Mesothelial cell of epicardium (in vitro differentiated cells): ENCODE data around the gene RXRA. TPM values are rescaled to one million over a fixed set of nuclear protein-coding genes. Genes with fewer than 3 reads are reported as not detected.

Experiments
- DNase-seq, 2 experiments: peaks; one replicate each; pipeline ENCODE4 v3.0.0; 2021; ENCODE audit warnings: low spot score in 2 of 2; ENCODE audit not compliant: unreplicated experiment in 2 of 2
- H3K27ac Mint-ChIP-seq: 2 replicates; pipeline ENCODE4 v1.8.0; 2021; ENCODE audit warnings: mixed read lengths
- H3K27me3 Mint-ChIP-seq: 2 replicates; pipeline ENCODE4 v1.8.0; 2021; ENCODE audit warnings: low read depth, mixed read lengths
- H3K36me3 Mint-ChIP-seq: 2 replicates; pipeline ENCODE4 v1.8.0; 2021; ENCODE audit warnings: mixed read lengths
- H3K4me1 Mint-ChIP-seq: 2 replicates; pipeline ENCODE4 v1.8.0; 2021; ENCODE audit warnings: mixed read lengths
- H3K4me3 Mint-ChIP-seq: 2 replicates; pipeline ENCODE4 v1.8.0; 2021; ENCODE audit warnings: mild to moderate bottlenecking, moderate library complexity, mixed read lengths
- H3K9me3 Mint-ChIP-seq: 2 replicates; pipeline ENCODE4 v1.8.0; 2021; ENCODE audit warnings: mixed read lengths
- total RNA-seq: library from RNA; stranded (reverse); gene quantifications from 3 replicates; pipeline ENCODE4 v1.2.1, GENCODE V29; 2021
- TF ChIP-seq, protein P1 (sequence below): fragments of 200-600 bp; sonication (generic); IDR thresholded peaks from one replicate; pipeline ENCODE4 v1.5.0; 2021; ENCODE audit warnings: antibody characterized with exemption; ENCODE audit not compliant: unreplicated experiment

The RXRA gene
- total RNA-seq, 1 donor from 2014 or later: 45.0 TPM

GRCh38 chr9:134363450-134363849 lies 37.2 kb downstream of the RXRA start:
- Mint-ChIP-seq H3K27me3 (no peaks in the 10 kb centered on the region), H3K36me3 (no peaks in the 10 kb centered on the region), H3K9me3 (no peaks in the 10 kb centered on the region), H3K4me3 (no peak overlapping the region), H3K27ac (no peak overlapping the region), H3K4me1 (peaks cover 34% of the 10 kb centered on the region)
- DNase-seq: no peak
- TF ChIP-seq, protein P1, sequence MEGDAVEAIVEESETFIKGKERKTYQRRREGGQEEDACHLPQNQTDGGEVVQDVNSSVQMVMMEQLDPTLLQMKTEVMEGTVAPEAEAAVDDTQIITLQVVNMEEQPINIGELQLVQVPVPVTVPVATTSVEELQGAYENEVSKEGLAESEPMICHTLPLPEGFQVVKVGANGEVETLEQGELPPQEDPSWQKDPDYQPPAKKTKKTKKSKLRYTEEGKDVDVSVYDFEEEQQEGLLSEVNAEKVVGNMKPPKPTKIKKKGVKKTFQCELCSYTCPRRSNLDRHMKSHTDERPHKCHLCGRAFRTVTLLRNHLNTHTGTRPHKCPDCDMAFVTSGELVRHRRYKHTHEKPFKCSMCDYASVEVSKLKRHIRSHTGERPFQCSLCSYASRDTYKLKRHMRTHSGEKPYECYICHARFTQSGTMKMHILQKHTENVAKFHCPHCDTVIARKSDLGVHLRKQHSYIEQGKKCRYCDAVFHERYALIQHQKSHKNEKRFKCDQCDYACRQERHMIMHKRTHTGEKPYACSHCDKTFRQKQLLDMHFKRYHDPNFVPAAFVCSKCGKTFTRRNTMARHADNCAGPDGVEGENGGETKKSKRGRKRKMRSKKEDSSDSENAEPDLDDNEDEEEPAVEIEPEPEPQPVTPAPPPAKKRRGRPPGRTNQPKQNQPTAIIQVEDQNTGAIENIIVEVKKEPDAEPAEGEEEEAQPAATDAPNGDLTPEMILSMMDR: no peak

DNA sequence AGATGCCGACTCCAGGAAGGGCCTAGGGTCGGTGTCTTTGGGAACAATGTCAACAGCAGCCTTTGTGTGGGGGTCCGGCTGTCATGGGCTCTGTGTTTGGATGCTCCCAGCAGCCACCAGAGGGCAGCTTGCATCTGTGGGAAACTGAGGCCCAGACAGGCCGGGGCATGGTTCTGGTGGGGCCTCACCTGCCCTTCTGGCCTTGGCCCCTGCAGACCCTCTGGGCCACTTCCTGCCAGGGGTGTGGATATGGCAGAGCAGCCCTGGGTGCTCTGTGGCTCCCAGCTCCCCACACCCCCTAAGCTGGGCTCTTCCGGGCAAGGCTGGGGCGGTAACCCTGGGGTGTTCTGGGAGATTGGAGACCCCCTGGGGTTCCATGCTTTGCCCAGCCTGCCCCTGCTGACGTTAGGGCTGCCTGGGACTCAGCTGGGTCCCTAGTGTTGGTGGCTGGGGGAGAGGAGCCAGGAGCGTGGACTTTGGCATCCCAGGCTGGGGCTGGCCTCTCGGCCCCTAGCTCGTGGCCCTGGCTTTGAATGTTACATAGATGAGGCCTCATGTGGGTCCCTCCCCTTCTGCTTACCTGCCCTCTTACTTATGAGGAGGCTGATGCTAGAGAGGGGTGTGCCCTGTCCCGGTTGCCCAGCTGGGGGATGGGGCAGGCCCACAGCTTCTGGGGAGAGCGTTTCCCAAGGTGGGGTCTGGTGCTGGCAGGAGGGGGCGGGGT lies 38.3 kb downstream of the RXRA start:
- H3K4me3 Mint-ChIP-seq: no peak overlapping the region
- TF ChIP-seq, protein P1: no peak
- no peak overlapping the region for H3K27ac Mint-ChIP-seq
- H3K4me1 Mint-ChIP-seq: peaks cover 32% of the 10 kb centered on the region
- no peaks in the 10 kb centered on the region for H3K27me3 Mint-ChIP-seq
- DNase-seq: no peak
- H3K36me3 Mint-ChIP-seq: no peaks in the 10 kb centered on the region
- H3K9me3 Mint-ChIP-seq: no peaks in the 10 kb centered on the region

DNA sequence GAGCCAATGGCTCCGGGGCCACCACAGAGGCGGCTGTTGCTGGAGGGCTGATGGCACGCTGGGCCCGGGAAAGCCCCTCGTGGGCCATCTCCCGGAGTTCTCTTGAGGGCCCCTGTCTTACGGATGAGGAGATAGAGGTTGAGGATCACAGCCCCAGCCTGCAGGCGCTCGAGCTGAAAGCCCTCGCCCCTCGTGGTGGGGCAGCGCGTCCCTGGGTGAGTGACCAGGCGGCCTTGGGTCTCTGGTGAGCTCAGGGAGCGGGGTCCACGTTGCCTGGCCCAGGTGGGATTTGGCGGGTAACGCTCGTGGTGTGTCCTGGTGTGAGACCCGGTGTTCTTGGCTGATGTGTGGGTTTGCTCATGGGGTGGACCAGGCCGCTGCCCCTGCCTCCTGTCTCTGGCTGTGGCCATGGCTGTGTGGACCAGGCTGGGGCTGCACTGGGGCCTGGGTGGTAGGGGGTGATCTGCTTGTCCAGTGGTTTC lies 38.9 kb downstream of the RXRA start:
- DNase-seq: no peak
- Mint-ChIP-seq H3K27ac (peak overlapping the region; percentile 85), H3K9me3 (no peaks in the 10 kb centered on the region), H3K36me3 (no peaks in the 10 kb centered on the region), H3K4me1 (peaks cover 38% of the 10 kb centered on the region), H3K27me3 (no peaks in the 10 kb centered on the region), H3K4me3 (no peak overlapping the region)
- TF ChIP-seq, protein P1: no peak

- DNase-seq: no peak
- H3K27ac Mint-ChIP-seq: peak overlapping the region; percentile 85
These were observed 39.6 kb downstream of the RXRA start for GRCh38 chr9:134365791-134366222.

GRCh38 chr9:134366223-134367031 lies 40.2 kb downstream of the RXRA start:
- peak; percentile 60 to 74 for DNase-seq
- H3K4me3 Mint-ChIP-seq: no peak overlapping the region
- TF ChIP-seq, protein P1: no peak
- no peaks in the 10 kb centered on the region for H3K36me3 Mint-ChIP-seq
- H3K27ac Mint-ChIP-seq: peak overlapping the region; percentile 71
- peaks cover 42% of the 10 kb centered on the region for H3K4me1 Mint-ChIP-seq
- H3K9me3 Mint-ChIP-seq: no peaks in the 10 kb centered on the region
- H3K27me3 Mint-ChIP-seq: no peaks in the 10 kb centered on the region

More at GRCh38 chr9:134365791-134366222, 39.6 kb downstream of the RXRA start:
- Mint-ChIP-seq H3K36me3 (no peaks in the 10 kb centered on the region), H3K9me3 (no peaks in the 10 kb centered on the region), H3K4me3 (no peak overlapping the region), H3K27me3 (no peaks in the 10 kb centered on the region), H3K4me1 (peaks cover 42% of the 10 kb centered on the region)
- TF ChIP-seq, protein P1: no peak
